ENCODE measurements around the gene NPRL2. TPM values are rescaled to one million over a fixed set of nuclear protein-coding genes. Genes with fewer than 3 reads are reported as not detected.
A peak's percentile ranks its signal among the peaks of the same experiment; 100 is the strongest.

The NPRL2 gene
- total and polyA plus RNA-seq, 9 of the 15 experiments (the other 6 are each of a cell fraction or from before 2014, with no cell fraction given): 17.4 to 40.4 (median 24.4) TPM

GRCh38 chr3:50340448-50341329, 9.9 kb downstream of the NPRL2 start, which contains the start of gene RASSF1 (continued):
- TF ChIP-seq MLLT1 (IDR thresholded peaks at IDR 0.05) (peak in 1 of 2 experiments; percentile 88; a peak in 2 of 4 replicates), STAG1 (CRISPR knock-in tag; IDR thresholded peaks at IDR 0.05; ENCODE audit: borderline replicate concordance) (no peak), ZFX (CRISPR knock-in tag; IDR thresholded peaks at IDR 0.05) (peak; percentile 88), ZBTB33 (CRISPR knock-in tag; IDR thresholded peaks at IDR 0.05) (peak; percentile 86), NRF1 (conservative IDR thresholded peaks at IDR 0.05 in 1 of 2, IDR thresholded peaks at IDR 0.05 in 1 of 2) (peak; percentile 31 to 43; a peak in 2 of 4 replicates), SRSF1 (IDR thresholded peaks at IDR 0.05; ENCODE audit: low read depth, low read length) (no peak), SAP30 (IDR thresholded peaks at IDR 0.05; ENCODE audit: borderline replicate concordance, insufficient read depth, low read depth, low read length, poor library complexity, severe bottlenecking) (peak; percentile 69), ZBTB40 (IDR thresholded peaks at IDR 0.05) (0 out of 2 replicates have a peak, but pooled peaks have one; percentile 44), ZBTB40 (CRISPR knock-in tag; IDR thresholded peaks at IDR 0.05) (no peak), CREB3L1 (IDR thresholded peaks at IDR 0.05; ENCODE audit: borderline replicate concordance, low read depth) (0 out of 2 replicates have a peak, but pooled peaks have one; percentile 27)

Data from K562 (cell line).